Measurements from ENCODE around the gene ZDHHC14. TPM values are rescaled to one million over a fixed set of nuclear protein-coding genes. Genes with fewer than 3 reads are reported as not detected.
"Not testable (repeated sequence)": the region's sequence is repeated elsewhere in the genome, so short reads cannot be mapped to it uniquely, and the experiment has no call there.

ZDHHC14 gene
- total RNA-seq, 1 donor from 2014 or later: 23.5 TPM

DNA sequence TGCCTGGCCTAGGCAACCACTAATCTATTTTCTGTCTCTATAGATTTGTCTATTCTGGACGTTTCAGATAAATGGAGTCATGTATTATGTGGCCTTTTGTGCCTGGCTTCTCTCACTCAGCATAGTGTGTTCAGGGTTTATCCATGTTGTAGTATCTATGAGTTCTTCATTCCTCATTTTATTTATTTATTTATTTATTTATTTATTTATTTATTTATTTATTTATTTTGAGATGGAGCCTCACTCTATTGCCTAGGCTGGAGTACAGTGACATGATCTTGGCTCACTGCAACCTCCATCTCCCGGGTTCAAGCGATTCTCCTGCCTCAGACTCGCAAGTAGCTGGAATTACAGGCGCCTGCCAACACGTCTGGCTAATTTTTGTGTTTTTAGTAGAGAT is 86.3 kb downstream of the ZDHHC14 start:
- not testable (repeated sequence) for DNase-seq (ENCODE audit: low spot score)

DNA sequence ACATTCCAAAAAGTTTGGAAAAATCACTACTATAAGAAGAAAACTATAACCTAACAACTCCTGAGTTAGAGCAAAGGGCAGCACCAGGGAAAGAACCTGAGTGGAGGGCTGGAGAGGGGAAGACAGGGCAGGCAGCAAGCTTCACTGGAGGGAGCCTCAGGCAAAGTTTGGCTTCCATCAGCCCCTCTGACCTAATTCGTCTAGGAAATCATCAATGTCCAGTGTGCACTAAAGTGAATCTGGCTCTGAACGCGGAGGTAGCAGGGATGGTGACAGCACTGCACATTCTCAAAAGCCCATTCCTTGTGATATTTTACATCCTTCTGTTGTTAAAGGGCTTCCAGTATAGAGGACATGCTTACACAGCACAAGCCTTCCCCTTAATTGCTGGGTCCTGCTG is 87.1 kb downstream of the ZDHHC14 start:
- DNase-seq (ENCODE audit: low spot score): no peak

DNA sequence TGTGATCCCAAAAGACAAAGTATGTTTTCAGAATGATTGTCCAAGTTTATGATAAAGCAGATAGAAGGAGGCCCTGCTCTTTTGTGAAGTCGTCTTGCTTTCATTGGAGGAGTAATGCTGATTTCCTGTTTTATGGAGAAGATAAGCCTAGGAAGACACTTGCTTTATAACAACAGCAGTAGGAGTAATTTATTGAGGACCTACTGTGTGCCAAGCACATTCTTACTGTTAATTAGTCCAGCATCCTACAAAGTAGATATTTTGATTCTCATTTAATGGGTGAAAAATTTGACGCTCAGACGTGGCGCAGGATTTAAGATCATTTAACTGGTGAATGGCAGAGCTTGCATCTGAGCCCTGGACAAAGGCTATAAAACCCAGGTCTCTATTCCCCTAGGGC is 87.6 kb downstream of the ZDHHC14 start:
- DNase-seq (ENCODE audit: low spot score): no peak

DNA sequence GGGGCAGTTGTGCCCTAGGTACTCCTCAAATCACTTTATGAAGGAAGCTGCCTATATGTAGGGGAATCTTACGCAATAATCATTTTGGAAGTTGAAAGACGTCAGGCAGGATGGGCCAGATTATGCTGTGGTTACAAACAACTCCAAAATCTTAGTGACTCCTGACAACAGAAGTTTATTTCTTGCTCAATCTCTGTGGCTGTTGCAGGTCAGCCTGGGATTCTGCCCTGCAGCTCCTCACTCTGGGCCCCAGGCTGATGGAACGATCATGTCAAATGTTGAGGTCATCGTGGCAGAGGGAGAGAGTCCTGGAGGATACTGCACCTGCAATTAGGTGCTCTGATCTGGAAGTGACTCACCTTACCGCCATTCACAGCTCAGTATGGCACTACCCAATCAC is 88.4 kb downstream of the ZDHHC14 start:
- DNase-seq (ENCODE audit: low spot score): no peak

DNA sequence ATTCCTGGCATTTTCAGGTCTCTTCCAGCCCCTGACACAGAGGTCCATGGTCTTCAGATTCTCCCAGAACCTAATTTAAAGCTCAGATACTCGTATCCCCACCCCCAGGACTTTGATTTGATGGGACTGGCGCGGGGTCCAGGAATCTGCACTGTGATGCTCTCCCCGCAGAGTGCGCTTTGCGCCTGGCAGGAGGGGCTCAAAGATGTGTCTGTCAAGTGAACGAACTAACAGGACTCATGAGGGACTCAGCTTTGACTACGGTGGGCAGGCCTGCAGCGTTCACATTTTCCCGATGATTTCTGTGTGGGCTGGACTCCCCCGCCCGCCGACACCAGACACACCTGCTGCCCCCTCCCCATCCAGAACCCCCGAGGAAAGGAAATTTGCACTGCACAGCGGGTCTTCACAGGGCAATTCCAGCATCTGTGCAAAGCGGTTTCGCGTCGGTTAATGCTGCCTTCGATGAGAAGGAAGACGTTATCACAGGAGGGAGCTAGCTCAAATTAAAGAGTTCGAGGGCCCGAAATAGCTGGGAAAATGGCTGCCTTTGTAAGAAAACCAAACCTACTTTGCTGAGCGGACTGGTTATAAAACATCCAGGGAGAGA is 90.2 kb downstream of the ZDHHC14 start:
- DNase-seq (ENCODE audit: low spot score): no peak

DNA sequence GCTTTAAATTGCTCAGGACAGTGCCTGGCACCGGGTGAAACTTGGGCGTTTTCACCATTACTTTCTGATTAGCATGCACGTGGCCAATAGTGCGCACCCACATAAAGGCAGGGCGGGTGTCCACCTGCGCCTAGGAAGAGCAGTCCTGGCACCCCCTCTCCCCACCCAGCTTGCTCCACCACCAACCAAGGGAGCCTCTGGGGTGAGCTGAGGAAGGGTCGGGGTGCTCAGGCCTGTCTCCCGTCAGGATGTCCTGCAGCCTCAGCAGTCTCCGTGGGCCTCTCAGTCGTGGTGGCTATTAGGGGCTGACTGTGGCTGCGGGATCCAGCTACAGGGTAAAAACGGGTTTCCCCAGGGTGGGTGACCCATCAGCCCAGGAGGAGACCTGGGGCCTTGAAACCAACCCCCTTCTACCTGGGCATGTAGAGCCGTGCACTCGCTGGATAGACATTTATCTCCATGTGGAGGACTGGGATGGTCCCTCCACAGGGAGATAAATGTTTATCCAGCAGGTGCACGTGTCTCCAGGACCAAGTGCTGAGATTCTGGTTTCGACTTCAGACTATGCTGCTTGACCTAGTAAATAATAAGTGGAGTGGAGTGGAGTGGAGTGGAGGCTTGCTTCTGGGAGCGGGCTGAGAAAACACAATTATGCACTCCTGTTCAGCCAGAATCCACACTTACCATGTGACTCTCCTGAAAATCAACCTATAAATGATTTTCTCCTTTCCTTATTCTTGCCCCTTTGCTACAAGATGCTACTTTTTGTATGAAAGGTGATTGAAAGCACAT is 91.1 kb downstream of the ZDHHC14 start:
- no peak for DNase-seq (ENCODE audit: low spot score)

DNA sequence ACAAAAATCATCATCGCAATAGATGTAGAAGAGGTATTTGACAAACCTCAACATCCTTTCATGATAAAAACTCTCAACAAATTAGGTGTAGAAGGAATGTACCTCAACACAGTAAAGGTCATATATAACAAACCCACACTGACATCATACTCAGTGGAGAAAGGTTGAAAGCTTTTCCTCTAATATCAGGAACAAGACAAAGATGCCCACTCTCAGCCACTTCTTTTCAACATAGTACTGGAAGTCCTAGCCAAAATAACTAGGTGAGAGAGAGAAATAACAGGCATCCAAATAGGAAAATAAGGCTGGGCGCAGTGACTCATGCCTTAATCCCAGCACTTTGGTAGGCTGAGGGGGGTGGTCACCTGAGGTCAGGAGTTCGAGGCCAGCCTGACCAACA is 95.8 kb downstream of the ZDHHC14 start:
- no peak for DNase-seq (ENCODE audit: low spot score)

DNA sequence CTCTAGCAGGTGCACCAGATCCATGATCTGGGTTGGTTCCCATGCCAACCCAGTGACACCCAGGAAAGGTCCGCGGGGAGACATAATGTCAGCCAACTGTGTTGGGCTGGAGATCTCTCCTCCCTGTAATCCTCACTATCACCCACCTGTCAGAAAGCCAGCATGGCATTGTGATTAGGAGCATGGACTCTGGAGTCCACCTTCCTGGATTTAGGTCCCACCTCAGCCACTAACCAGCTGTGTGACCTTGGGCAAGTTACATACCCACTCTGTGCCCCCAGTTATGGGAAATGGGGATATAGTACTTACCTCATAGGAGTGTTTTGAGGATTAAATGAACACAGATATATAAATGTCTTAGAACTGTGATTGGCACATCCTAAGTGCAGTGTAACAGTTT is 97.9 kb downstream of the ZDHHC14 start:
- no peak for DNase-seq (ENCODE audit: low spot score)

DNA sequence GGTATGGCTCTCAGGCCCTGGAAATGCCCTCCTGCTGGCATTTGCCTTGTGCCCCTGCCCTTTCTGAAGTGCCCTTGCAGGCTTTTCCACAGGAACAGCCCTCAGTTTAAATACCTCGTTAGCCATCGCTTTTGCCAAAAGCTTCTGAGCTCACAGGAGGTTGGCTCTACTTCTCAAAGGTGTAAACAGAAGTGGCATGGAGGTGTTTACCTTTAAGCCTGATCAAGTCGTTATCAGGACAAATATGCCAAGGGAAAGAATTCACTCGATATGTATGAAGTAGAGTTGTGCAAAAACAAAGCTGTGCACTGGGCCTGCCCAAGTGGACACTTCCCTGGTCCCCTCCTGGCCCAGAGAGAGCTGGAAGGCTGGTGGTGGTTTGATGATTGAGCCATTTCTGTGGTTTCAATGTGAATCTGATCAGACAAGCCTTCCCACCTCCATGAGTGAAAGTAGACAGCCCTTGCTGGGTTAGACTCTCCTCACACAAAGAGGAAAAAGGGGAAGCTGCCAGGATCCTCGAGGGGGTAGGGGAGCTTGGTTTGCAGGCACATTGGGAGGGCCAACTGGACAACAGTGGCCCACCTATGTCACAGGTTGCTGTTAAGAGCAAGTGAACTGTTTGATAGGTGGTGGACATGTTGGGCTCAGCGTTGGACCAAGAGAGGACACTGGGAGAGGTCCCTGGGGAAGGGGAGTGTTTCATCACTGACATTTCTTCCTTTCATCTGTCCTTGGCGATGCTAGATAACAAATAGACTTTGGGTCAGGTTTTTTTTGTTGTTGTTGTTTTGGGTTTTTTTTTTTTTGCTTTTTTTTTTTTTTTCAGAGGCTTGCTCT is 98.7 kb downstream of the ZDHHC14 start:
- no peak for DNase-seq (ENCODE audit: low spot score)

DNA sequence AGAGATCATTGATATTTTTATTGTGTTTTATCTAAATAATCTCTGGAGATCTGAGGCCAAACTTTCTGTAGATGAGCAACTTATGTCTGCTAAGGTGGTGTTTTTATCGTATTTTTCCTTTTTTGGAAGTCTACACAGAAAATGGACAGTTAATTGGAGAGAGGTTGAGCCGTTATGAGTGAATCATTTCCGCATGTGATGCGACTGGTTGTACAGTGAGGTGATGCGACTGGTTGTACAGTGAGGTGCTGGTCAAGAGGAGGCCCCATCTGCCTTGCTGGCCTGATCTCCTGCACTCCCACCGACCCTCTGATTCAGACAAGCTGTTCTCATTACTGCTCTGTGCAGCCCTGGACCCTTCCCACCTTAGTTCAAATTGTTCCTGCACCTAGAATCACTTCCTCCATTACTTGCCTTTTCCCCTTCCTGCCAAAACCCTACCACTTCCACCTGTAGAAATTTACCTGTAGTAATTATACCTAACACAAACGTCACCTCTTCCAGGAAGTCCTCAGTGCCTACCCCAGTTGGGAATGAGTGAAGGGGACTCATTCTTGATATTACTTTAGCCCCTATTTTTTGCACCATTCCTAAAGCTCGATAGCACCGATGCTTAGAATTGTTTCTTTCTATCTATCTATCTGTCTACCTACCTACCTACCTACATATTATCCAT is 100.3 kb downstream of the ZDHHC14 start:
- DNase-seq (ENCODE audit: low spot score): no peak

DNA sequence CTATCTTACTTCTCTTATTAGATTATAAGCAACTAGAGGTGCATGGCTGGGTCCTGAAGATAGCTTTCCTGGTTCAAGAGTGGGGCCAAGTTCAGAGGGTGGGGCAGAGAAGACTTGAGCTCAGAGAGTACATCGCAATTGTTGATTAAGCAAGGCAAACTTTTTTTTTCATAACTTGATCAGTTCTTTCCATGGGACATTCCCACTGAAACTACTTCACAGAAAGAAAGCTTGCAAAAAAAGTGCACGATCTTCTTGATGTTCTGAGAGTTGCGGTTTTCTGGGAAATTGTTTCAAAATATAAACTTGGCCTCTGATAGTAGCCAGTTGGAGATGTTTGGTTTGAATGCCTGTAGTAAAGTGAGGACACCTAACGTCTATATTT is 100.9 kb downstream of the ZDHHC14 start:
- no peak for DNase-seq (ENCODE audit: low spot score)

DNA sequence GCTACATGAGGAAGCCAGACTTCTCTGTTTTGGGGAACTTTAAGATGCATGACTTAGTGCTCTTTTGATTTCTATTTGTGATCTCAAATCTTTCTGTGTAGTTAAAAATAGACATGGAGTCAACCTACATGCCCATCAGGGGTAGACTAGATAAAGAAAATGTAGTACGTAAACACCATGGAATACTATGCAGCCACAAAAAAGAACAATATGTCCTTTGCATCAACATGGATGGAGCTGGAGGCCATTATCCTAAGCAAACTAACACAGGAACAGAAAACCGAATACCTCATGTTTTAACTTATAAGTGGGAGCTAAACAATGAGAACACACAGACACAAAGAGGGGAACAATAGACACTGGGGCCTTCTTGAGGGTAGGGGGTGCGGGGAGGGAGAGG is 102.8 kb downstream of the ZDHHC14 start:
- DNase-seq (ENCODE audit: low spot score): no peak

DNA sequence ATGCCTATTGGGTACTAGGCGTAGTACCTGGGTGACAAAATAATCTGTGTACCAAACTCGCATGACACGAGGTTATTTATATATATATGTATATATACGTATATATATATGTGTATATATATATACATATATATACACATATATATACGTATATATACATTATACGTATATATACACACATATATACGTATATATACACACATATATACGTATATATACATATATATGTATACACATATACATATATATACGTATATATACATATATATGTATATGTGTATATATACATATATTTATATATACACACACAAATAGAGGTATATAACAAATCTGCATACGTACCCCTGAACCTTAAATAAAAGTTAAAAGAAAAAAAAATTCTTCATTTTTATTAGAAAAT is 103.2 kb downstream of the ZDHHC14 start:
- no peak for DNase-seq (ENCODE audit: low spot score)

DNA sequence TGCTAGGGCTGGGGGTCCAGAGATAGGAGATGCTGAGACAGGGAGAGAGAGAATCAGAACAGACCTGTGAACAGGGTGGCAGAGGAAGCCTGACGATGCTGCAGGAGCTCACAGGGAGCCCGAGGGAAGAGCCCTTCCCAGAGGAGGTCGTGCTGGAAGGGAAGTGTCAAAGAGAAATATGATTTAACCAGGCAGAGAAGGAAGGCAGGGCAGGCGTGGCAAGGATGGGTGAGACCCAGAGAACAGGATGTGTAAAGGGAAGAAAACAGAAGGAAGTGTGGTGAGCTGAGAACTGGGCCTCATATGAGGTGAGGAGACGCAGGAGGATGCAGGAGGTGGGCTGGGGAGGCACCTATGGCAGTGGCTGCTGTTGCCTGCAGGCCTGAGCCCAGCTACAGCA is 105.6 kb downstream of the ZDHHC14 start:
- no peak for DNase-seq (ENCODE audit: low spot score)

DNA sequence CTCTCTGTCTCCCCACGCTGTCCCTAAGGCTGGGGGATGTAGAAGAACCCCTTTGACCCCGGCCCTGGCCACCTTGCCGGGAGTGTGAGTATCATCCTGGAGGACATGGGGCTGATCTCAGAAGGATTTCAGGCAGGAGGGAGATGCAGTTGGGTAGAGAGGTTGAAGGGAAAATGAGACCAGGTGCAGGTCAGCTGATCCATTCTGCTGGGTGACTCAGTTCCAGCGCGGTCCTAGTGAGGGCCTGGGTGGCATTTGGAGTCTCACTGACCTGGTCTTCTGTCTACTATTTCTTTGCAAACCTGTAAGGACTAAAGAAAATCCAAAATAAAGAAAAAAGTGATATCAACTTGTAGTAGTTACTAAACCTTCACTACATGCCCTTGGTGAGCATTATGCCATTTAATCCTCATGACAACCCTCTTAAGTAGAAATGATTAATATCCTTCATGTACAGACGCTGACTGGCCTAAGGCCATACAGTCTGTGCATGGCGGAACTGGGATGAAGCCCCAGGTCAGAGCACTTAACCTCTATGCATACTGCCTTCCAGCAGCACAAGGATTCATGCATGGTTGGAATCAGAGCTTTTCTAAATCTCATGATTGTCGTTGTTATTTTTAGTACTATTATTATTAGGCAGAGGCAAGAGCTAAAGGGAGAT is 106.3 kb downstream of the ZDHHC14 start:
- DNase-seq (ENCODE audit: low spot score): no peak

DNA sequence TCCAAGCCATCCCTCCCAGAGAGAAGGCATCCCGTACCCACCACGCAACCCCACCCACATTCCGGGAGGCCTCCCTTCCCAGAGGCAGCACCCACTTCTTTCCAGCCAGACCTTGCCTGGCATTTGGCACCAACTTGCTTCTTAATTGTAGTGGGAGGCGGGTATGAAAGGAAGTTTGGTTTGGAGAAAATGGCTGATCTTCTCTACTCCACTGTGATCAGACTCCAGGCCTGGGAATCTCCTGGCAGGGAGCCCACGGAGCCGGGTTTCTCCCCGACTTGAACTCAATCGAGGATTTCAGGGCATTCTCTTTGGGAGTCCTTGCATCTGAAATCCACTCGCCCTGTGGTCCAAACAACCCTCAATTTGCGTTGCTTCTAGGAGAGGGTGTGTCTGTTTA is 107.1 kb downstream of the ZDHHC14 start:
- DNase-seq (ENCODE audit: low spot score): no peak

DNA sequence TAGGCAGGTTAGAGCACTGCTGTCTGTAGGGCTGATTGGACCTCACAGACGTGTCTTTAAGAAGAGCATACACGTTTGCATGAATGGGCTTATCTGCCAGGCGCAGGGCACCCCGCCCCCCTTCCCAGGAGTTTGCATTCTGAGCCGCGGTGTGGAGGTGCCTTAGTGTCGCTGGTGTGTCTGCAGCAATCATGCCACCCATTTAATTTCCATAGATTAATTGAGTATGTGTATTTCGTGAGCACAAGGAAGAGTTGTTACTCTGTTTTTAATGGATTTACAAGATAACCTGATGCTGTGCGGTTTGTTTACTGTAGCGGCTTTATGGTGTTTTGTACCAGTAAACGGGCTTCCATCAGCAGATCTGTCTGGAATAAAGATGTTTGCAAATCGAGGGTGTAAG is 107.7 kb downstream of the ZDHHC14 start:
- DNase-seq (ENCODE audit: low spot score): no peak

DNA sequence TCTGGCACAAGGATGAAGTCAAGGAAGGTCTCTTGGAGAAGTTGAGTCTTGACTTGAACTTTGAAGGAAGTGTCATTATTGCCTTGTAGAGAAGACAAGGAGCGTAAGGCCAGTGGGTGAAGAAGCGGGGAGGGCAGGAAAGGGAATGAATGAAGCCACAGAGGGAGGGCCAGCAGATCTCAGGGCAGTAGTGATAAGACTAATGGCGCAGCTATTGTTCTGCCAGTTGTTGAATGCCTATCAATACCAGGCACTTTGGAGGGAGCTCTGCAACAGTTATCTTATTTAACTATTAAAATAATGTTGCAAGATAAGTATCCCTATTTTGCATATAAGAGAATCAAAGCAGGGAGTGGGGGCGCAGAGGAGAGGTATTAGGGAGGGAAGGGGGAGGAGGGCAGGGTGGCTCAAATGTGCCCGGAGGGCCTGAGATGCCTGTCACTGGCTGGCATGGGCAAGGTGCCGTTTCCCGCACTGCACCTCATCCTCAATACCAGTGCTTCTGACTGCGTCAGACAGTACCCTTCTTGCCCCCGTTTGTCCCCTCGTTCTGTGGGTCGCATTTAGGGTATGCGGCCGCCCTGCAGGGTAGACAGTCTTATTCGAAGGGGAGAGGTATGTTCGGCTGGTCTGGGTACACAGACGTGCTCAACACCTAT is 109.8 kb downstream of the ZDHHC14 start:
- DNase-seq (ENCODE audit: low spot score): no peak

DNA sequence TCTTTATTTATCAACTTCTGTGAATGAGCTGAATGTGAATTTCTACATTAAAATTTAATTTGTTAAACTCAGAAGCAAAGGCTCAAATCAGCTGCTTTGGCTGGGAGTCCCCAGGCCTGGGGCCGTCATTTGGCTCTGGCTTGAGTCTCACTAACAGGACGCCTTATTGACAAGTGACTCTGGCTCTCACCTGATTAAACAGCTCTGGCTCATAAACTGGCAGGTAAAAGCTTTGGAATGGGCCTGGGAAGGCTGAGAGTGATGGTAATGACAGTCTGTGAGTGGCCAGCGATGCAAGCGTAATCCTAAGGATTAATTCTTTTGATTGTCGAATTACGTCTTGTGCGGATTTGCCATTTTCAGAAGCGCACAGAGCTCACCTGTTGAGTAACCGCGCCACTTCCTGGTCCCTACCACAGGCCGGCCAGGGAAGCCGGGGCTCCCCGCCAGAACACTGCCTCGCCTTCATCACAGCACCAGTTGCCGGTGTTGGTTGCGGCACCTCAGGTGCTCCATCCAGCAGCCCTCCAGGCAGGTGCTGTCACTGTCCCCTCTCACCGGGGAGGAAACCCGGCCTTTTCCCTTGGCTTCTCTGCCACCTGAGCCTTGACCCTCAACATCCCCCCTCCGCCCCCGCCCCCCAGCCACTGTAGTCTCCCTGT is 110.7 kb downstream of the ZDHHC14 start:
- no peak for DNase-seq (ENCODE audit: low spot score)

DNA sequence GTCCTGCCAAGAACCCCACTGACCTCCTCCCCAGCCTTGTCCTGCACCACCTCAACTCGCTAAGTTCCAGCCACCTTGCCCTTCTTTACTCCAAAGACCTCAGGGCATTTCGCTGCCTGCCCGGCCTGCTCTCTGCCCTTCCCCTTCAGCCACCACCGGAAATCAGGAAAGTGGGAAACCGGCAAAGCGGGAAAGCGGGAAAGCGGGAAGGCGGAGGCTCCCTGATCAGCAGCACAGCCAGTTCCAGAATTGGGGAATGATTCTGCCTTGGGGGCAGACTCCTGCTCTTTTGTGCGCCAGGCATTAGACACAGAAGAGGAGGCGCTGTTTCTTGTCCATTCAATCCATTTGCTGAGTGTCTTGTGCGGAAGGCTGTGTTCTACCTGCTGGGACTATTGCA is 111.3 kb downstream of the ZDHHC14 start:
- DNase-seq (ENCODE audit: low spot score): no peak

DNA sequence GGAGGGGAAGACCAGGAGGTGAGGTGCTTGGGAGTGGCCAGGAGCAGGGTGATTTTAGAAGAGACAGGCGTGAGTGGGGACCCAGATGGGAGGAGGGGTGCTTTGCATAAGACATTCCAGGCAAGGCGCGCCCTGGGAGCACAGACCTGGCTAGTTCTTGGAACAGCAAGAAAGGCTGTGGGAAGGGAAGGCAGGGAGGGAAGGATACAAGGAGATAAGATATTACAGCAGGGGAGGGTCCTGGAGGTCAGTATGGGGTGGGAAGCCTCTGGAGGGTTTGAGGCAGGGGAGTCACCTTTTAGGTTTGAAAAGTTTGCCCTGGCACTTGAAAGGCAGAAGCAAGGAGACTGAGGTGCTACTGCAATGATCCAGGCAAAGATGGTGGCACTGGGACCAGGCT is 111.8 kb downstream of the ZDHHC14 start:
- DNase-seq (ENCODE audit: low spot score): no peak
